Stromal cell of bone marrow (primary cell): ENCODE results near the gene SUGCT.

Source experiments
- DNase-seq: peaks from one replicate; pipeline ENCODE4 v3.0.0-alpha.2; 2012; ENCODE audit warnings: low read depth

The SUGCT gene

GRCh38 chr7:40676221-40676620, 541.4 kb downstream of the SUGCT start:
- no peak for DNase-seq

GRCh38 chr7:40680657-40681056, 545.9 kb downstream of the SUGCT start:
- no peak for DNase-seq

GRCh38 chr7:40682696-40683095, 547.9 kb downstream of the SUGCT start:
- no peak for DNase-seq

DNA sequence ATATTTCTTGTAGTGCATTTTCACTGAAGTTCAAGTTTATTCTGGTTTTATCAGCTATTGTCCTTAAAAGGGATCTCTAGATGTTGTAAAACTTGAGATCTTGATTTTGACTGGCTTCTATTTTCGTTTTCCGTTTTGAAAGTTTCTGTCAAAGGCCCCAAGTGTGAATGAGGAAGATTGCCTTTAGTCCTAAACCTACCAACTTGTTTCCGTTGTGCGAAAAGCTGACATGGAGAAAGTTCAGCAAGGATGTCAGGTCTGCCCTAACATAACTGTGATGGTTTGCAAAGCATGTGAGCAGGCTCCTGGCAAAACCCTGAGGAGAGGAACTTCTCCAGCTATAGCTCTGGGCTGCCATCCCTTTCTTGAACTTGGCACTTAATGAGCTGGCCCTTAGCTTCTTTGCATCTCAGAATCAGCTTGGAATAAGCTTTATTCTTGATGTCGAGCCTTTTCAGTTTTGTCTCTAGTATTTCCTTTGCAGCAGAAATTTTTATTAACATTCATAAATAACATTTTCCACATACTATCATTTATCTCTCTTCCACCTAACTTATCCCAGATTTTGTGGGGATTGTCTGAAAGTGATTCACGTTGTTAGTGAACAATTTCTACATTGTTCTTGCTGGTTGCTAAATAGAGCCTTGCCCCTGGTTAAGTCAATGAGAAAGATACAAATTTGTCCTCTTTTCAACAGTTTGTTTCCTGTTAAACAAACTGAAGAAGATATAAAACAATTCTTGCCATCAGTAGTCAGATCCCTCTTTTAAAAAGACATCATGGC, 559.4 kb downstream of the SUGCT start:
- no peak for DNase-seq

GRCh38 chr7:40694991-40695390, 560.2 kb downstream of the SUGCT start:
- no peak for DNase-seq

- no peak for DNase-seq
These were observed 562.8 kb downstream of the SUGCT start for GRCh38 chr7:40697653-40698052.

DNA sequence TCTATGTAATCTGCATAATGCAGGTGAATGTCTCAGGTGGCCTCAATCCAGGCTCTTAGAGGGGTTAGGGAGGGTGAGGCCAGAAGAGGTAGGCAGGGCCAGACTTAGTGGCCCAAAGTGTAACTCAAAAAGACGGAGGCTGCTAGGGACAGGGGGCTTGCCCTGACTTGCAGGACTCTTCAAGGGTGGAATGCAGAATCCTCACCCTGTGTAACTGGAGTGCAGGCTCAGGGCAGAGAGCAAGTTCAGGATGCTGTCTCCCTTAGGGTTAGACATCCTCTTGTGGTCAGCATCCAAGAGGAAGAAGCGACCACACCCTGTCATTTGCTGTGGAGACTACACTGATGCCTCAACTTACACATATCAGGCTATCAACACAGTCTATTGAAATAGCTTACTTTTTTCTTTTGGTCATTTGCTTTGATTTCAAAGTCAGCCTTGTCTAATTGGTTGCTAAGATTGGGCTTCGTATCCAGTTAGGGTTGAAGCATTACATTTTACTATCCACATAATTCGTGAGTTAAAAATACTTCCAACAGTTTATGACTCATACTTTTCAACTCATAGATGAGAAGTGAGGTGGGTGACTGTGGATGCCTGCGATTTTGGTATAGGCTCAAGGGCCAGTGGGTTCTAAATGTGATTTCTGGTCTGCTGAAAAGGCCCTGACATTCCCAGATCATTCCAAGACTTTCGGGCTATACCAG, 563.6 kb downstream of the SUGCT start:
- no peak for DNase-seq

- DNase-seq = no peak
These were observed 564.1 kb downstream of the SUGCT start for GRCh38 chr7:40698921-40699260.

DNA sequence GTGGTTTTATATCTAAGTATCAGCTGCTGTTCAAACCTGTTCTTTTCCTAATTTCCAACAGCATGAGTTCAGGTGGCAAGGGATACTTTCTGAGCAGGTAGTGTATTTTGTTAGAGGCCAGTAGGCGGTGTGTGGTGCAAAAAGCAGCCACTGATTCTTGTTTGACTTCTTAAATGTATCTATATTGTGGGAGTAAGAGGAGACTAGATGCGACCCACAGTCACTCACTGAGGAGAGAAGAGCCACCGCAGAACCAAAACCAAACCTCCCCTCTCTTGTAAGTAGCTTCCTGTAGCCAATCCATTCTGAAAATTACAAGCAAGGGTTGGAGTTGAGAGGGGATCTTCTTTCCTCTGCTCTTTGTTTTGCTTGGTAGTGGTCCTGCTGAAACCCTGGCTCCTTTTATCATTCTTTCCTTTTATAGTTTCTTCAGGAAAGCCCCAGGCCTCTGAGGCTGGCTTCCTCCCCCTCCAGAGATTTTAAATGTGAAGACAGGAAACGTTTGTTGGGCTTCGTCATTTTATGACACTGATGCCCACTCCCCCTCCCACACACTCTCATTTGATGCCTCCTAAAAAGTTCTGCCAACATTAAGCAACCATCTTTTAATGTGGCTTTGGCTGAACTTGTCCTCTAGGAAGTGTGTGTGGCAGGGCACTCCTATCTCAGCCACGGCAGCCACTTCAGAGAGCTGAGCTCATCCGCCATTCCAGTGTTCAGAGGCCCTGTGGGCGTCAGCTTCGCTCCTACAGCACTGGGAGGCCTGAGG, 566.0 kb downstream of the SUGCT start:
- peak; percentile 52 for DNase-seq

GRCh38 chr7:40701836-40702551, 567.2 kb downstream of the SUGCT start:
- no peak for DNase-seq

DNA sequence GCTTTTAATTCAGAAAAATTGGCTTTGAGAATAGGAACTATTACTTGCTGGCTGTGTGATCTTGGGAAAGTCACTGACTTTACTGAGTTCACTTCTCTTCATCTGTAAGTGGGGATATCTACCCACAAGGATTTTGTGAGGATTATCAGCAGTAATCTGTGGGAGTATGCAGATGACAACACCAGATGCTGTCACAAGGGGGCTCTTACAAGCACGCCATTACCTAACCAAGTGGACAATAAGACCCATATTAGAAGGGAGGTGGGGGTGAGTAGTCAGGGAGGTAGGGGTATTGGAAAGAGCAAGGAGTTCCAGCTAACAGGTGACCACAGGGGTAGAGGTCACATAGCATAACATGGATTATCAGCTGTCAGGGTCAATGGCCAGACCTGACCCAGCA, 569.4 kb downstream of the SUGCT start:
- no peak for DNase-seq

DNA sequence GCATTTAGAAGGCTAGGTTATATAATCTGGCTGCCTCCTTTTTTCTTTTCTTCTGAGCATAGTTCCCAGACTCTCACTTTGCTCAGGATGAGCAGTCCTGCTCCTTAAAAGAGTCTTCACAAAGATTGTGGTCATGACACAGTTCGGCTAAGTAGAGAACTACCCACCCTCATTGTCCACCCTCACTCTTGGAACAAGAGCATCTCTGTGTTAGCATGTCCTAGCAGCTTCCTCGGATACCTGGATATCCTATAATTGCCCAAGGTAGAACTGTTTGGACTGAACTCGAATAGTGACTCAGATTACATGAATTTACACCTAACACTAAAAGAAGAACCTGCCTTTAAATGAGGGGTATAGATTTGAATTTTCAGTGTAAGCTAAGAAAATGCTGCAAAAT, 572.0 kb downstream of the SUGCT start:
- no peak for DNase-seq

- no peak for DNase-seq
These were observed 574.5 kb downstream of the SUGCT start for GRCh38 chr7:40709062-40709964.

DNA sequence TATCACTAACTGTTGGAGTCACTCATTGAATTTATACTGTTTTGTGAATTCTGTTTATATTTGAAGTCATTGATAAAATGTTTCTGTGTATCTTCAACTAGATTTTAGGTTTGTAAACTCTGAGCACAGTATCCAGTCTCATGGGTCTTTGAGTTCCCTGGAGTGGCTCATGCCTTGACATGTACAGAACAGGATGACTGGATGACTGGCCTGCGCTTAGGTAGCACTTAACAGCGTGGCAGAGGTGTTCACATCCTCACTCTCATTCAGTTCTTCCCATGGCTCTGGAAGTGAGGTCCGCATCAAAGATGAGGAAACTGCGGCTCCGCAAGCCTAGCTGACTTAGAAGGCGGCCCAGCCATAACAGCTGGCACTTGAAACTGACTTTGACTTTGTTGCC, 576.9 kb downstream of the SUGCT start:
- no peak for DNase-seq

- DNase-seq = no peak
These were observed 579.7 kb downstream of the SUGCT start for GRCh38 chr7:40714363-40715052.

GRCh38 chr7:40715053-40715430, 580.2 kb downstream of the SUGCT start:
- DNase-seq = no peak

GRCh38 chr7:40716052-40716451, 581.2 kb downstream of the SUGCT start:
- no peak for DNase-seq

DNA sequence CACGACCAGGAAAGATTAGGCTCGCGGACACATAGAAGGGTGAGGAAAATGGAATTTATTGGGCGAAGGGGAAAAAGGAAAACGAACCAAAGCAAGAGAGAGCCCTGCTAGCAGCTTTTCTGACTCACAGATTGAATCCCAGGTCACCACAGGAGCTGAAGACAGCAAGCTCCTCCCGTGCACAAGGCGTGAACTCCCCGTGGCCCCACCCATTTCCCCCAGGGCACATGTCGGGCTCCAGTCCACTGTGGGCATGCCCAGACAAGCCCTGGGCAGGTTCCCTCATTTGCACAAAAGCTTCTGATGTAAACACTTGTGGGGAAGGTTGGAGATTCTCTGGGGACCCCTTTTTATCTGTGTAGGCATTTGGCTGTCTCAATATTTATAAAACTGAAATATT, 582.4 kb downstream of the SUGCT start:
- DNase-seq = peak; percentile 87

DNA sequence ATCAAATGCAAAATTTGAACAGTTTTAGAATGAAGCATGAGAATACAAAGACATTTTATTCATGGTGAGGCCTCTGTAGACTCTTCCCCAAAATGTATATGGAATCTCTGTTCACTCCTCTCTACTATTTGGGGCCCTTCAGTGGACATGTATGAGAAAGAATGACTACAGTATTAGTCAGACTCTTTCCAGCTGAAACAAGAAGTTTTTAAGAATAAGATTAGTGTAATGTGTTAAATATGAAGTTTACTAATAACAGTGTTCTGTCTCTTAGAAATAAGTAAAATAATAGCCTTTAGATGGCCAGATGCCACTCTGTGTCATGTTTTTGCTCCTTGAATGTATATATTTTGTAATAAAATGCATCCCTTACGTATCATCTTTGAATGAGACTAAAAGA, 585.6 kb downstream of the SUGCT start:
- DNase-seq = peak; percentile 28

- no peak for DNase-seq
These were observed 586.6 kb downstream of the SUGCT start for GRCh38 chr7:40721342-40721949.
